Measurements from ENCODE around the gene MCFD2.

The MCFD2 gene

GRCh38 chr2:46873604-46874068 is 42.0 kb downstream of the MCFD2 start:
- peak; percentile 22 for DNase-seq (ENCODE audit: low read depth)

GRCh38 chr2:46872902-46873603 is 42.6 kb downstream of the MCFD2 start:
- DNase-seq (ENCODE audit: low read depth): no peak

GRCh38 chr2:46871976-46872381 is 43.6 kb downstream of the MCFD2 start:
- no peak for DNase-seq (ENCODE audit: low read depth)

GRCh38 chr2:46870051-46870839 is 45.4 kb downstream of the MCFD2 start:
- no peak for DNase-seq (ENCODE audit: low read depth)

GRCh38 chr2:46869621-46870020 is 46.0 kb downstream of the MCFD2 start:
- no peak for DNase-seq (ENCODE audit: low read depth)

GRCh38 chr2:46866770-46867246 is 48.8 kb downstream of the MCFD2 start:
- DNase-seq (ENCODE audit: low read depth): no peak

- no peak for DNase-seq (ENCODE audit: low read depth)
Observed at GRCh38 chr2:46865181-46865970, 50.2 kb downstream of the MCFD2 start.

GRCh38 chr2:46863882-46864281 is 51.7 kb downstream of the MCFD2 start:
- no peak for DNase-seq (ENCODE audit: low read depth)

GRCh38 chr2:46862514-46862913 is 53.1 kb downstream of the MCFD2 start:
- DNase-seq (ENCODE audit: low read depth): no peak

GRCh38 chr2:46861916-46862315 is 53.7 kb downstream of the MCFD2 start:
- DNase-seq (ENCODE audit: low read depth): no peak

GRCh38 chr2:46859482-46859881 is 56.1 kb downstream of the MCFD2 start:
- DNase-seq (ENCODE audit: low read depth): no peak

GRCh38 chr2:46858702-46859090 is 56.9 kb downstream of the MCFD2 start:
- no peak for DNase-seq (ENCODE audit: low read depth)

GRCh38 chr2:46857871-46858701 is 57.5 kb downstream of the MCFD2 start:
- DNase-seq (ENCODE audit: low read depth): no peak

GRCh38 chr2:46856336-46856735 is 59.3 kb downstream of the MCFD2 start:
- no peak for DNase-seq (ENCODE audit: low read depth)

GRCh38 chr2:46855805-46856204 is 59.8 kb downstream of the MCFD2 start:
- DNase-seq (ENCODE audit: low read depth): no peak

- no peak for DNase-seq (ENCODE audit: low read depth)
Observed at GRCh38 chr2:46854260-46854659, 61.3 kb downstream of the MCFD2 start.

- no peak for DNase-seq (ENCODE audit: low read depth)
Observed at GRCh38 chr2:46852598-46852997, 63.0 kb downstream of the MCFD2 start.

GRCh38 chr2:46852124-46852523 is 63.5 kb downstream of the MCFD2 start:
- DNase-seq (ENCODE audit: low read depth): no peak

All from activated T-cell treated with anti-CD3 and anti-CD28 coated beads for 48 hours (primary cell).